Muscle of back (tissue), 11 donors: ENCODE data around the gene CHRNA9. TPM values are rescaled to one million over a fixed set of nuclear protein-coding genes. Genes with fewer than 3 reads are reported as not detected.

Experiments used
- DNase-seq, 3 donors: peaks; one replicate each; pipeline versions ENCODE4 v3.0.0 to v3.0.0-alpha.2; 2013
- polyA plus RNA-seq, 10 donors: library from polyadenylated mRNA; unstranded; fragments of 120-200 nt; gene quantifications; one replicate each; pipeline ENCODE4 v1.2.1, GENCODE V29; 2013; ENCODE audit not compliant: insufficient read length in 10 of 10

Gene CHRNA9
- polyA plus RNA-seq, 10 donors = 0.07 to 0.09 TPM; not detected in 8

DNA sequence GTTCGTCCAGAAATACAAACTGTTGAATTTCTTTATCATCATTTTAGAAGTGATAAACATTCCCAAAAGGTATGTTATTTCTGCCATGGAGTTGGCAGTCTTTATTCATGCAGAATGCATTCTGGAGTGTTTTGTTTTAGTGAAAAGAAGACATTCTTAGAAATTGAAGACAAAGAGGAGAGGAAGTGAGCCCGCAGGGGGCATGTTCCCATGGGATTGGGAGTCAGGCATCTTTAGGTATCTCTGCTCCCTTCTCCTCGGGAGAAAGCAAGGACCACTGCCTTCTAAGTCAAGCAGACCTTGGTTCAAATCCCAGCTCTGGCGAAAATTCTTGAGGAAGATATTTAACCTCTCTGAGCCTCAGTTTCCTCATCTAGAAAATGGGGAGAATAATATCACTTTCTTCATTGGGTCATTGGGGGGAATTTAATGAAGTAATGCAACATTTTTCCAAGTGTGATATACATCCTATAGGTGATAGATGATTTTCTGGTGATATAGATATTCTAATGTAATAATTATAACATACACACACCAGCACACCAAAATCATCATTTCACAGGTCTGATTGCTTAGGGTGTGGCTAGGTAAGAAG is 26.5 kb upstream of the CHRNA9 start:
- DNase-seq = no peak

DNA sequence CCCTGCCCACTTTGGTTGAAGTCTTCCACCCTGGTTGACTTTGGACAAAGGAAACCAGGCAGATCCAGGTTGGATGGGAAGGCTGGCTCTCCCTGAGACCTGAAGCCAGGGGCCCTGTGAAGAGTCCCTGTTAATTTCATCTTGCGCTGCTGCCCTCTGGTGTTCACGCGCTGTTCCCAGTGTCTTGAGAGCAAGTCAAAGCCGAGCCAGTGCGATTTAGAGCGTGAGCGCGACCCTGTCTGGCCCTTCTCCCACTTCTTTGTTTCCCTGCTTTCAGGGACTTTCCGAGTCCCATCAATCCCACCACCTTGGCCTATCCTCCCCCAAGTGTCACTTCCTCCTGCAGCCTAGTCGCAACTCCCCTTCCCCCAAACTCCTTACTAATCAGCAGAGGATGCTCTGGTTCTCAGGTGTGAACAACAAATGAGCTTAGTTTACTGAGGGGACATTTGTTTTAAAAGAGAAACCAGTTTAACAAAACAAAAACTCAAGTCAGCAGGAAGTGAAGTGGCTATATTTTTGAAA is 25.8 kb upstream of the CHRNA9 start:
- DNase-seq = peak; percentile 78 to 92 (median 90)

- no peak for DNase-seq
These were observed 24.9 kb upstream of the CHRNA9 start for GRCh38 chr4:40310225-40310624.

DNA sequence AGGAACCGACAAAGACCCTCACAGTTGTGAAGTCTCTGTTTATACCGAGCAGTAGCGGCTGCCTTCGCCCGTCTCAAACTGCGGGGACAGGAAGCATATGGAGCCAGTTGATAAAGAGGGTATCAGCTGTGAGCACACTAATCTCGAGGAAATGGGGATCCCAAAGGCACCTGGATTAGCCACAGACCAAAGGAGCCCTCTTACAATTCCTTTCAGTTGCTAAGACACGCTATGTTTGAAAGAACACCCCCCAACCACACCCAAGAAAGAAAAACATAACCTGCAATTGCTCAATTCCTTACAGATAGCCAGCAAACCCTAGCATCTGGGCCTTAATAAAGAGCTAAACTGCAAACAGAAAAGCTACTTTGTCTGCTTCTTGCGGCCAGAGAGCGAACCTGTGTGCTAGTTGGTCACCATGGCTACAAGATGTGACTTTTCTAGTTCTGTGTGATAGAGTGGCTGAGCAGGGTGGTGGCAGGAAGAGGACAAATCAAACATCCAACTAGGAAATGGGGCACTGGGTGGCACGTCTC is 23.3 kb upstream of the CHRNA9 start:
- no peak for DNase-seq

- no peak for DNase-seq
These were observed 20.2 kb upstream of the CHRNA9 start for GRCh38 chr4:40314951-40315350.

DNA sequence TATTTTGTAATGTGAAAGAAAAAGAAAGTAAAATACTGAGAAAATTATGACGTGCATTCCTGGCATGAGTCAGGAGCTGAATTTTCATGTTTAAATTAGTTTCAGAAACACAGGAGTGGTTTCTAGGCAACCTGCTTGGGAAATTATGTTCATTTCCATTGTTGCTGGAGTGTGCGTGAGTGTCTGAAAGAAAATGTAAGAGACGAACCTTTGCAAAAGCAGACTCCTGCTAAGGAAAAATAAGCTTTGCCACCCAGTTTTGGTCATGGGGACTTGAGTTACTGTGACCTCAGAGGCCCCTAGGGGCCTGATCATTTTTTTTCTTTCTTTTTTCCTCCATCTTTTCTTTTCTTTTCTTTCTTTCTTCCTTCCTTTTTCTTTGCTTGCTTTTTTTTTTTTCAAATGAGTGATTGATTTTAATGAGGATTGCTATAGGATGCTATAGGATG is 18.8 kb upstream of the CHRNA9 start:
- peak; percentile 86 to 90 (median 89) for DNase-seq

DNA sequence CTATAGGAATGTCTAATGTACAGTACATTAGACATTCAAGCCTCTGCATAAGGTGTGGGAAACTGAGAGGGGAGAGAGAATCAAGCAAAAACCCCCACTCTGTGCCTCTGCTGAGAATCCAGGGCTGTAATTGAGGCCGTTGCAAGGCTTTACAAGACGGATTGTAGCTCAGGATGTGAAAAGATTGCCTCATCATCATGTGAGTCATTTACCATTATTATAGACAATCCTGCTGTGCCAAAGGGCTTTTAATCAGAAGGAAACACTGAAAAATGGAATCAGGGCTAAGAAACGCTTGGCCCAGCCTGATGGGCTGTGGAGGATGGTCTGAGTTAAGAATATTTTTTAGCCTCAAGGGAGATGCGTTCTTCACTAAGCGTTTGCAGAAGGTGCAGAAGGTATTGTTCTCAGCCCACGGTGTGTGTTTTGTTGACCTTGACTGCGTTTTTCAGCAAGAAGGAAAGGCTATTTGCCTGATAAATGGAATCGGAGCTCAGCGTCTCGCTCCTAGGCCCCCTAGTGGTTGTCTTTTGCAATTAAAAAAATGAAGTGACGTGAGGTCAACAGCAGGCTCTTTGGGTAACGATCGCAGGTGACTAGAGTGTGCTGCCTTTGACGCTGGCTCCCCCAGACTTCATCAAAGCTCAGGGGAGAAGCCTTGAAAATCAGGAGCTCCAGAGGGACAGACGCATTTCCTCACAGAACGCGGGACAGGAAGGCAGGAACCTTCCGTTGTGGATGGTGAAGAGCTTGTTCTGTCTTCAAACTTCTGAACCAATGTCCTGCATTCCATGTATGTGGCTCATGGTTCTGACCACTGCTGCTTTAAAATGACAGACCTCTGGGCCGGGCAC is 18.1 kb upstream of the CHRNA9 start:
- peak; percentile 85 to 93 (median 85) for DNase-seq

DNA sequence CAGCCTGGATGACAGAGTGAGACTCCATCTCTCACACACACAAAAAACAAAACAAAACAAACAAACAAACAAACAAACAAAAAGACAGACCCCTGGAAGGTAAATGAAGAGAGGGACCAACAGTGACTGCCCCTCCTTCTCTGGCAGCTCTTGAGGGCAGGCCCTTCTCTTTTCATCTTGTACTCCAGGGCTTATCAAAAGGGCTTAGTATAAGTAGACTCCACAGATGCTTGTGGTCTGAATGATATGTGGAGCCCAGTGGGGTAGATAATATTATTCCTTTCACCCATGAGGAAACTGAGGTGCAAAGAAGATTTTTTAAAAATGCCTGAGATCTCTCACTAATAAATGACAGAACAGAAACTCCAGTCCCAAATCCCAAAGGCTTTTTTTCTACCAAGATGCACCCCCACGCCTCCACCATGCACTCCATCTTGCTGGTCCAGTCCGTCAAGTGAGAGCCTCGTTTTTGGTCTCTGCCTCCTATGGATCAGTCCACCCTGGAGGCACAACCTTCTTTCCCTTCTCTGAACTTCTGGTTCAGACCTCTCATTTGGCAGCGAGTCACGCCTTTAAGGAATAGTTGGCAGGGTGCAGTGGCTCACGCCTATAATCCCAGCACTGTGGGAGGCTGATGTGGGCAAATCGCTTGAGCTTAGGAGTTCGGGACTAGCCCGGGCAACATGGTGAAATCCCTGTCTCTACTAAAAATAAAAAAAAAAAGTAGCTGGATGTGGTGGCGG is 17.0 kb upstream of the CHRNA9 start:
- no peak for DNase-seq

- no peak for DNase-seq
These were observed 13.4 kb upstream of the CHRNA9 start for GRCh38 chr4:40321574-40322275.

DNA sequence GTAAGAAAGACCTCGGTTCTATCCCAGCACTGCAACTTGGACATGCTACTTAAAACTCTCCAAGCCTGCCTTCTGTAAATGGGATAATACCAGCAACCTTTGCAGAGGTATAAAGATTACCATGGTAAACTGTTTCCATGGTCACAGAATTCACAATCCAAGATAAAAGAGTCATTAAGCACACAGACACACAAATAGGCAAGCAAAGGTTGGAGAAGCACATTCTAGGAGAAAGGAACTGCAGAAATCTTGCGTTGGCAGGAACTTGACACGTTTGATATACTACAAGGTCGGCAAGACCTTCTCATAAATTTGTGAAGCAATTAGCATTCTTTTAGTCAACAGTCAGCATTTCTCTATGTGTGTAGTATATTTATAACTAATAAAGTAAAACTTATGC is 12.3 kb upstream of the CHRNA9 start:
- DNase-seq = no peak

GRCh38 chr4:40323866-40324265 is 11.3 kb upstream of the CHRNA9 start:
- DNase-seq = no peak

- DNase-seq = peak in 2 of 3 donors; percentile 46 to 63
These were observed 9.6 kb upstream of the CHRNA9 start for GRCh38 chr4:40325406-40326019.

DNA sequence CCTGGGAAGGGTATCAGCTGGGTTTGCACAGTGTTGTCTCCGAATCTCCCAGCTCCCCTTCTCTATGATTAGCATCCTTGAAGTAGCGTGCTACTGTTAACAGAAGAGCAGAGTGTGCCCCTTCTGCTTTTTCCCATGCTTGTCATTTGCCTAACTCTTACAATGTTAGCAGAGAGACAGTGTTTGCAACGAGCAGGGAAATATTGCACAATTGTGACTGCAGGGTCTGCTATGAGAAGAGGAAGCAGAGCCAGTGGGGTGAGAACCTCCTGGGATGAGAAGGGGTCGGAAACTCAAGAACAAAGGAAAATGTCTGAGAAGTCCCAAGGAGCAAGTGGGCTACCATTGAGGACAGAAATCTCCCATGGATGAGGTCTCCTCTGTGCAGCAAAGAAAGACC is 7.8 kb upstream of the CHRNA9 start:
- DNase-seq = no peak

DNA sequence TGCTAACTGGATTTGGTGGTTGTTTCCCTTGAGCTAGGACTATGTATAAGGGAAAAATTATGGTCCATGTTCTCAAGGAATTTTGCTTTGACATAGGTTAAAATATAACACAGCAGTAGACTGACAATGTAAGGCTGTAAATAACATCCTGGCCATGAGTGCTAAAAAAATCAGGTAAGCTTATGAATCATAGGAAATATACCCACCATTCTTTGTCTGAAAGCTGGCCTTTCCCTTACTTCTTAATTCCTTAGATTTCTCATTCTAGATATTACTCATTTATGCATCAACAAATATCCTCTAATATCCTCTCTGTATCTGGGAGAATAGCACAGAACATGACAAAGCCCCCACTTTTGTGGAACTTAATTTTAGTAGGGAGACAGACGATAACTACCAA is 6.8 kb upstream of the CHRNA9 start:
- no peak for DNase-seq

DNA sequence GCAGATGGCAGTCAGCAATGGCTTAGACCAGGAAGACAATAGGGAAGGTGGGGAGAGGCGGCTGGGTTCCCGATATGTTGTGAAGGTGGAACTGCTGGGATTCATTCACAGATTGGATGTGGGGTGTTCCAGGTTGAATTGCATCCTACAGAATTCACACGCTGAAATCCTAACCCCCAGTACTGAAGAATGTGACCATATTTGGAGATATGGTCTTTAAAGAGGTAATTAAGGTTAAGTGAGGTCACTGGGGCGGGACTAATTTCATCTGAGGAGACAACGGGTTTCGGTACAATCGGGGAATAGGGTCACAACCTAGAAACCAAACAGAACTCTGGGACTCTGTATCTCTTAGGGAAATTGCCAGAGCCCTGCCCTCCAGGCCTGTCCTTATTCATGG is 5.3 kb upstream of the CHRNA9 start:
- DNase-seq = no peak

DNA sequence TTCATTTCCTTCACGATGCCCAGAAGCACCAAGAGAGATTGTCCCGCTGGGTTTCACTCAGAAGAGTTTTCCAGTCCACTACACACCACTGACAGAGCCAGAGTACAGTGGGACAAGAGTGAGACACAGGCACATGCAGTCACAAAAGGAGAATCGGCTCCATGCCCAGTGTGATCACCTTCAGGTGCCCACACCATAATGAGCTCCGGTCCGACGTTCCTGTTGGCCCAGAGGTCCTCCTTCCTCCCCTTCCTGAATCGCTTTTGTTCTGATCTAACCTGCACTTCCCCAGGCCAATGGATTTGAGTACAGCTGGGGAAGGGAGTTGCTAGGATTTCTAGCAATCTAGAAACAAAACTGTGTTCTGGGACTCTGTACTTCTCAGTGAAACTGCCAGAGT is 4.6 kb upstream of the CHRNA9 start:
- DNase-seq = no peak

DNA sequence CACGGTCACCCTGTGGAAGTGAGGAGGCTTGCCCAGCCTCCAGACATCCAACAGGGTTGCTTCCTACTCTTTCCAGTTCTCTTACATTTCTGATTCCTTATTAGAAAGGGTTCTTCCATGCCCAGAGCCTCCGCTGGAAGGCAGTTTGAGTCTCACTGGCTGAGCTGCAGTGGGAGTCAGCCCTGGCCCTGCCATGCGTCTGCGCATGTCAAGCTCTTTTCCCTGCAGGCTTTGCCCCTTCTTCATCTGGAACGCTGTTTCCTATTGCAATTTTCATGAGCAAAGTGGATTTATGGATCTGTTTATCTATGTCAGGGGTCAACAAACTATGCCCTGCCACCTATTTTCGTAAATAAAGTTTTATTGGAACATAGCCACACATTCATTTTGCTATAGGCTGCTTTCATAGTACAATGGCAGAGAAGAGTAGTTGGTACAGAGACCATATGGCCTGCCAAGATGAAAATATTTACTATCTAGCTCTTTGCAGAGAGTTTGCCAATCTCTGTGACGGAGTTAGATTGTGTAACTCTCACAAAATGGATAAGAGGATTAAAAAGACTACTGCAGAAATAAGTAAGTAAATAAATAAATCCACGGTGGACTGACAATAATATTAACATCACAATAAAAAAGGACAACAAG is 3.9 kb upstream of the CHRNA9 start:
- DNase-seq = no peak

DNA sequence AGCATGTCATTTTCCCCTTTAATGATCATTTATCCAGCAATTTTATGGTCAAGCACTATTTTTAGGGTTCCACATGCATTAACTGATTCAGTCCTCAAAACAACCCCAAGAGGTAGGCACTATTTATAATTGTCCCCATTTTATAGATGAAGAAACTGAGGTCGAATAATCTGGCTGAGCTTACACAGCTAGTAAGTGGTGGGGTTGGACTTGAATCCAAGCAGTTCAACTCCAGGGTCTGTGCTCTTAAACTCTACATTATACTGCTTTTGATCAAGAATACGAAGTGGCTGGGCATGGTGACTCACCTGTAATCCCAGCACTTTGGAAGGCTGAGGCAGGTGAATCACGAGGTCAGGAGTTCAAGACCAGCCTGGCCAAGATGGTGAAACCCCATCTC is 3.2 kb upstream of the CHRNA9 start:
- no peak for DNase-seq

DNA sequence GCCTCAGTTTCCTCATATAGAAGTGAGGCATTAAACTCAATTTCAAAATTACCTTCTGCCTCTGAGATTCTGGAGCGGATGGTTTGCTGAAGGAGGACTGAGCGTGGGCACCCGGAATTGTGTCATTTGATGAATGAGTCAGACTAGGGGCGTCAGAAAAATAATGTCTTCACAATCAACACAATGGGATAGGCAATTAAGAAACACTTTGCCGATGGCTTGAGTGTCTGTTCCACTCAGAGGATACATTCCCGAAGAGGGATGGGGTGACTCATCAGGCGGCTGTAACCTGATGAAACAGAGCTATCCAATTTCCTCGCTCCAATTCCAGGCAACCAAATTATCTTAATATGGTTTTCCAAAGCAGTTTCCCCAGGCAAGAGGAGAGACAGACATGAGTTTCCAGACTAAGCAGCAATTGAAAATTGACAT is 1.2 kb upstream of the CHRNA9 start:
- peak in 1 of 3 donors; percentile 77 for DNase-seq

DNA sequence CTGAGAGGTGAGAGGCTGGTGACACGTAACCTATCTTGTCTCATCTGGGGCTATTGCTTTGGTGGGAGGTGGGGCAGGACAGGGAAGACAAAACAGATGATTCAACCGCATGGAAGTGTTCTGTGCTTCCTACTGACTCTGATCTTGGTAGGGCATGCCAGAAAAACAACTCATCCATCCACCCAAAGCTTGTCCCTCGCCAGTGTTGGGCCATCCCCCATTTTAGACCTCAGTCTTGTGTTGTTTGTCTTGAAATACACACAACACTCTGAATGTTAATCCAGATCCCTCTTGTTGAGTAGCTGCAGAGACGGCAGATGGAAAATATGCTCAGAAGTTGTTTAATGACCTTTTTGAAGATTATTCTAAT is 377 bp downstream of the CHRNA9 start:
- peak in 1 of 3 donors; percentile 59 for DNase-seq

GRCh38 chr4:40337051-40337450 is 1.9 kb downstream of the CHRNA9 start:
- no peak for DNase-seq
